PC-3 (cell line): ENCODE data around the gene ATP5F1E.

Source experiments
- EZH2 ChIP-seq: fragments of 300-600 bp; sonication (generic); IDR thresholded peaks from one replicate; pipeline ENCODE4 v1.6.1; 2017; ENCODE audit warnings: antibody characterized with exemption, mild to moderate bottlenecking, low read length; ENCODE audit not compliant: unreplicated experiment
- TF ChIP-seq, protein P1 (sequence below): fragments of 300-600 bp; sonication (generic); conservative IDR thresholded peaks from 2 replicates; pipeline ENCODE4 v1.5.1; 2017; ENCODE audit warnings: antibody characterized with exemption, low read depth, mild to moderate bottlenecking, low read length

DNA sequence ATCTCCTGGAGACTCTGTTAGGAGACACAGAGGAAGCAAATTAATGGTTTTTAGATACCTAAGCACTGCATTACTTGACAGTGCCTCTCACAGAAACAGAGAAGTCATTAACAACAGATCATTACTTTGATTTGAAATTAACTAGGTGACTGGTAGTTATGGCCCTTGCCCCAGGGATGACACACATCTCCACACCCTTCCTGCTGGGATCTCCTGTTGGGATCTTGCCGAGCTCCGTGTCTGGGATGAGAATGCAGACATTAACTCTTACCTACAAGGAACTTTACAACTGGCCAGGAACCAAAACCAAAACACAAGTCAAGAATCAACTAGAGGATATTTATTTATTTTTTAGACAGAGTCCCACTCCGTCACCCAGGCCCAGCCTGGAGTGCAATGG lies 12.7 kb upstream of the ATP5F1E start:
- TF ChIP-seq, protein P1, sequence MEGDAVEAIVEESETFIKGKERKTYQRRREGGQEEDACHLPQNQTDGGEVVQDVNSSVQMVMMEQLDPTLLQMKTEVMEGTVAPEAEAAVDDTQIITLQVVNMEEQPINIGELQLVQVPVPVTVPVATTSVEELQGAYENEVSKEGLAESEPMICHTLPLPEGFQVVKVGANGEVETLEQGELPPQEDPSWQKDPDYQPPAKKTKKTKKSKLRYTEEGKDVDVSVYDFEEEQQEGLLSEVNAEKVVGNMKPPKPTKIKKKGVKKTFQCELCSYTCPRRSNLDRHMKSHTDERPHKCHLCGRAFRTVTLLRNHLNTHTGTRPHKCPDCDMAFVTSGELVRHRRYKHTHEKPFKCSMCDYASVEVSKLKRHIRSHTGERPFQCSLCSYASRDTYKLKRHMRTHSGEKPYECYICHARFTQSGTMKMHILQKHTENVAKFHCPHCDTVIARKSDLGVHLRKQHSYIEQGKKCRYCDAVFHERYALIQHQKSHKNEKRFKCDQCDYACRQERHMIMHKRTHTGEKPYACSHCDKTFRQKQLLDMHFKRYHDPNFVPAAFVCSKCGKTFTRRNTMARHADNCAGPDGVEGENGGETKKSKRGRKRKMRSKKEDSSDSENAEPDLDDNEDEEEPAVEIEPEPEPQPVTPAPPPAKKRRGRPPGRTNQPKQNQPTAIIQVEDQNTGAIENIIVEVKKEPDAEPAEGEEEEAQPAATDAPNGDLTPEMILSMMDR, result no peak
- no peak for TF ChIP-seq EZH2
